AG10803 (cell line): ENCODE results near the gene AFF3.

Experiments
- DNase-seq: peaks from one replicate; pipeline ENCODE4 v3.0.0; 2010; ENCODE audit warnings: low read depth
- H3K4me3 ChIP-seq: 2 replicates; pipeline ENCODE4 v1.5.1; 2011; ENCODE audit warnings: mild to moderate bottlenecking, low read length, control low read depth
- CTCF ChIP-seq: conservative IDR thresholded peaks from 2 replicates; pipeline ENCODE4 v1.5.1; 2011; ENCODE audit warnings: mild to moderate bottlenecking, low read length, control low read depth, inconsistent platforms

AFF3 gene

GRCh38 chr2:99944019-99944418 is 198.4 kb downstream of the AFF3 start:
- no peak for DNase-seq
- H3K4me3 ChIP-seq = no peak overlapping the region
- TF ChIP-seq CTCF = no peak

- H3K4me3 ChIP-seq = no peak overlapping the region
- no peak for TF ChIP-seq CTCF
- DNase-seq = no peak
These were observed 199.6 kb downstream of the AFF3 start for GRCh38 chr2:99942561-99943347.

- DNase-seq = peak; percentile 30
These were observed 201.4 kb downstream of the AFF3 start for GRCh38 chr2:99940963-99941362.

GRCh38 chr2:99939135-99939534 is 203.3 kb downstream of the AFF3 start:
- no peak overlapping the region for H3K4me3 ChIP-seq
- no peak for DNase-seq
- no peak for TF ChIP-seq CTCF

More at GRCh38 chr2:99940963-99941362, 201.4 kb downstream of the AFF3 start:
- H3K4me3 ChIP-seq = no peak overlapping the region
- no peak for TF ChIP-seq CTCF

- no peak for DNase-seq
- H3K4me3 ChIP-seq = no peak overlapping the region
- TF ChIP-seq CTCF = no peak
These were observed 204.1 kb downstream of the AFF3 start for GRCh38 chr2:99938250-99938649.

- TF ChIP-seq CTCF = no peak
- H3K4me3 ChIP-seq = no peak overlapping the region
- no peak for DNase-seq
These were observed 206.3 kb downstream of the AFF3 start for GRCh38 chr2:99936065-99936464.

- no peak for TF ChIP-seq CTCF
- DNase-seq = no peak
- no peak overlapping the region for H3K4me3 ChIP-seq
These were observed 206.7 kb downstream of the AFF3 start for GRCh38 chr2:99935662-99936061.
